Measurements from ENCODE around the gene ZNF831. TPM values are rescaled to one million over a fixed set of nuclear protein-coding genes. Genes with fewer than 3 reads are reported as not detected.

ZNF831 gene
- polyA plus RNA-seq, 1 donor, result 0.20 TPM

DNA sequence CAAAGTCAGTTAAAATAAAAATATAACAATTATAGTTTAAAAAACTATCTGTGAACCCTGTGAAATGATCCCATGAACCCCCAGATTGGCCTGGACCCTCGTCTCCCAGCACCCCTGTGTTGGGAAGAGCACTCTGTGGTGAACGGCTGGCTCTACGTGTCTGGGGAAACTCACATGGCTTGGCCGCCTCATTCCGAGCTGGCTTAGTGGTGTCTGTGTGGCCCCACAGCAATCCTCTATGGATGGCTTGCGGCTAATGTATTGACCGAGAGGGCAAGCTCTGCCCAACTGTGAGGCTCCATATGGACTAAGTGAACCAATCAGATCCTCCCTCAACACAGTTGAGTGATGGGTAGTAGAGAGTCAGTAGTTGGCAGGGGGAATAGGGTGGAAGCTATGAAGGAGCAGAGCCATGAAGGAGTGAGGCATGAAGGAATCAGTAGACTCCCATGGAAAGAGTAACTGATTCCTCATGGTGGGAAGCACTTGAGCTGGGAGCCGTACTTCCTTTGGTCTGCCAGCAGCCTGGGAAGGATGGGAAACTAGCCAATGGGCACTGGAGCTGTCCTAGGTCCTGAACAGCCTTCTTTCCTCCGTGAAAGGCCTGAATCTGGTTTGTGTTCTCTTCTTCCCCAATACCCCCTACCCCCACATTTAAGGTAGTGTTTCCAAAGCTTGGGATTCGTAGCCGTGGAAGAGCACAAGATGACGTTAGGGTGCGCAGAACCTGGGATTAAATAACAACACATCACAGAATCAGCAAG is 21.6 kb upstream of the ZNF831 start:
- DNase-seq (ENCODE audit: low read depth), result no peak

DNA sequence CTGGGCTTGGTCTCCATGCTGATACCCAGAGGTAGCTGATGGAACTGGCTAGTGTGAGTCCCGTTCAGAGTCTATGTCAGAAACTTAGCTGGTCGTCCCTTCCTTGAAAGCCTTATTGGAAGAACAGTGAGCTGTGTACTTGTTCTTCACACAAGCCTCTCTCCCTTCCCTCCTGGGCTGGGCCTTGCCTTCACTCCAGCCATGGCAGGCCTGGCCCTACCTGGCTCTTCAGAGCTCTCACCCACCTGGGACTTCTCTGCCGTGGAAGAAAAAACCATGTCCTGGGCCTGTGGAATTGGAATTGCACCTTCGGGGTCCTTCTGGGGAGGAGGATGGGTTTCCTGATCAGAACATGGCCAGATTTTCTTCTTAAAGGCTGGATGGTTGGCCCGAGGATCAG is 20.3 kb upstream of the ZNF831 start:
- no peak for DNase-seq (ENCODE audit: low read depth)

DNA sequence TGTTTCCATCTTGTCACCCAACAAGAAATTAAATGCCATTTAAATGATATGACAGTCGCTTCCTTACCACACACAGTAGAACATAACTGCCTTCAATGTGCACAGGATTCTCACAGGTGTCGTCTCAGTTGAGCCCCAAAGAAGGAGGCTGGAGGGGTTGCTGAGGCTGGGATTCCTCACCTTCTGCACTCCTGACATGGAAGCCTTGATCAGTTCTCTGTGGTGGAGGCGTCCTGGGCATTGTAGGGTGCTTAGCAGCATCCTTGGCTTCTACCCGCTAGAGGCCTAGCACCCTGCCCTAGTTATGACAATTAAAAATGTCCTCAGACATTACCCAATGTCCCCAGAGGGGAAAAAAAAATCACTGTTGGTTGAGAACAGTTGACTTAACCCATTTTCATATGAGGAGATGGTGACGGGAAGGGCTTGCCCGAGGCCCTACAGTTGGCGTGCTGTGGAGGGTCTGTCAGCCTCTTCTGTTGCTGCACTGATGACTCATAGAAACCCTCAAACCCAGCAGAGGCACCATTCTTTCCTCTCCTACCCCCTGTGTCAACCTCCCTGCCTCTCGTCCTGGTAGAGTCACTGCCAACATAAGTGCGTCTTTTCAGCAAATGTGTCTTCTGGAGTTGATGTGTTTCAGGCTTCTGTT is 19.3 kb upstream of the ZNF831 start:
- DNase-seq (ENCODE audit: low read depth), result no peak

DNA sequence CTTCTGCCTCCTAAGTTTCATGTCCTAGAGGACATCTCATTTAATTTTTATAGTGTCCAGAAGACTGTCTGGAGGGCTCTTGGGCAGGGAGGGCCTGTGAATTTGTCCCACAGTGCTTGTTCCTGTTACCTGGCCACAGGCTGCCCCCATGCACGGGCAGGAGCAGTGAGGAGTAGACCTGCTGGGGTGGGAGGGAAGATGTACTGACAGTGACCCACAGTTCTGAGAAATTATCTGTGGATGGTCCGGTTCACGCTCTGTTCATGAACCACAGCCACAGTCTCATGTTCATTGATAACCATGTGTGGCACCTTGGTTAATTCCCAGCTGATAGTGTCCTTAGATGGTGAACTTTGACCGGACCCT is 18.8 kb upstream of the ZNF831 start:
- no peak for DNase-seq (ENCODE audit: low read depth)

DNA sequence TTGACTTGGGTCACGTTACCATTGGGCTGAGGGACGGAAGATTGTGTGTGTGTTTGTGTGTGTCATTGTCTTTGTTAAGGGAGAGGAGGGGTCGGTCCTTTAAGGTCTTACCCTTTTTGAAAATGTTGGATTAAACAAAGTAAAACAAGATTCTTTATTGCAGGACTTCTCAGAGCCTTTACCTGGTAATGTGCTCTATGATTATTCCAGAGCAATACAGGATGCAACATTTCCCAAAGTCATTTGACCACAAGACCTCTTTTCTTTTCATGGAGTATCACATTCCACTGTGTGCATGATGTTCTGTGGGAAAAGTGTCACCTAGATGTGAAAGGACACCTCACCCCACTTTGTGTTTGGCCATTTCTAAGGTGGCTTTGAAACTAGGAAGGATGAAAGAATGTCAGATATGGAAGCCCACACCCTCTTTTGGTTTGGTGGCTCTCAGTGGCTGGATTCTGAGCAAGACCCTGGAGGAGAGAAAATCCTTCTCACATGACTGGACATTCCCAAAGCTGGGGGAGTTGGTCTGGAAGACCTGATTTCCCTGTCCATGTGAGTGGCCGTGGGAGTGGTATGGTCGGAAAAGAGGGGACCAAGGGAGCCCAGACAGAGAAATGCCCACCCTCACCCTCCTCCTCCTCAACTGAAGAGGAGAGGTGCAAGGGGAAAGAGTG is 18.2 kb upstream of the ZNF831 start:
- no peak for DNase-seq (ENCODE audit: low read depth)

DNA sequence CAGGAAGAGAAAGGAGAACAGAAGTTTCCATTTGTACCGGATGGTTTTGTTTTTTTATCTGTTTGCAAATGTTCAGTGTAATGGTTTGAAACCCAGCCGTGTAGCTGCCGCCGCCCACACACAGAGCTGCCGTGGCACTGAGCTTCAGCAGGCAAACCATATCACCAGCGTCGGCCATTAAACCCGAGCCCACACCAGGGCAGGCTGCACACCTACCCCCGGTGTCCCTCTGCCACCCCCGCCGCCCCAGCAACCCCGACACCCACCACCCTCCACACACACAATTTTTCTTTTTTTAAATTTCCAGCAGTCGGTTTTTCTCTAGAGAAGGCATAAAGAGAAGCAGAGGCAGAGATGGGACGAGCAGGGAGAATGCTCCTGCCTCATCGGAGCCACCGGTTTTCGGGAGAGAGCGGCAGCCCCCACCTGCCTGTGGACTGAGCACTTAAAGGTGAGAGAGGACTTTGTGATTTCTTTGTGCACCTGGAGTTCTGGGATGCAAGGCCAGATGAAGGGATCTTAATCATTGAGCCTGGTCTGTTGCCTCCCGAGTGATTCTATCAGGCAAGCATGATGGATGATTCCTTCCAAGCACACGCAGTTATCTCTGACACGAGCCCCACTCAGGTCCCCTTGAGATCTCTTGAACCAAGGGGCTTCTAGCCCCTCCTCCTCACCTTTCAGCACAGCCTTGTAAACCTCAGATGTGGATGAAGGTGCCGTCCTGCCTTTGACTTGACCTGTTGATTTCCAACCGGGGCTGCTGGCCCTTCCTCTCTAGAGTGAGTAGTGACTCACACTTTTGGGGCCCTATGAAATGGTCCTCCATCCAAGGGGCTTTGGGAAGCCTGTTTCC is 17.5 kb upstream of the ZNF831 start:
- no peak for DNase-seq (ENCODE audit: low read depth)

DNA sequence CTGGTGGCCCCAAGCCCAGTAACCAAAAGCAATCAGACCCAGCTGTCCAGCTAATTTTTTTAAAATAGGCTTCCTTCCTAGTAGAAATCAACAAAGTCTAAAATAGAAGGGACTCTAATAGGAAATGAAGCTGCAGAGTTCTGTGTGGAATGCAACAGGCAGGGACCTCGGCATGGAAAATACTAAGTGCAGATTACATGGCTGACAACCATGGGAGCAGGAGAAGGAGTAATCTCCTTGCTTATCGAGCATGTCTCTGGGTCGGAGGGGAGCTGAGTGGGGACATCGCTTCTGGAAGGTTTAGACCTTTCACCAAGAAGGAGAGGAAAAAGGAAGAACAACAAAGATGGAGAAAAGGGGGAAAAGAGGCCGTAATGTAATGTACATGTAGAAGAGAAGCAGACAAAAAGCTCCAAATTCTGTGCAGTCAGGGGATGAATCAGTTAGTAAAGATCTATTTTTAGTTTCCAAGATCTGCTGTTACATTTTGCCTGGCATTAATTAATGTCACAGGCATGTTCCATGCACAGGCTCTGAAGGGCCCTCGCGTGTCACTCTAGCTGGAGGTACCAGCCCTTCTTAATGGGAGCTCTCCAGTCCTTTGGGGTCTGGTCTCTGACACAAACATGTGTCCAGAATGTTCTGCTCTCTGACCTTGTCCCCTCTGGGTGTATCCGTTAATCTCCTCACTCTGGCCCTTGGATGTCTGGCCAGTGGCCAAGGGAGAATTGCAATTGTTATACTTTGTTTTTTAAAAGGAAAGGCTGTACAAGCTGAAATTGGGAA is 16.6 kb upstream of the ZNF831 start:
- DNase-seq (ENCODE audit: low read depth), result no peak

DNA sequence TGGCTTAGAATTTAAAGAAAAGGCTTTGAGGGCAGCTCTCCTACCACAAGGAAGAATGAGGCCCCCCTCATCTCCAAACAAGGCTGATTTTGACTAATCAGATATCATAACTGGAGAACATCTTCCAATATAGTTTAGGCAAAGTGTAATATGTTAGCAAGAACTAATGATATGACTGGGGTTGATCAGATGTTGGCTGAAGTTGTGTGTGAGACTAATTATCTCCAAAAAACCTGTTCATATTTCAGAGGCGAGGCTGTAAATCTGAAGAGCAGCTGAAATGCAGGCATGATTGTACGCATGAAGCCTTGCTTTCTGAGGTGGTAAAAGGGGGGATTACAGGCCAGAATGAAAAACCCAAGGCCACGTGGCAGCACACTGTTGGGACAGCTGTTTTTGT is 16.0 kb upstream of the ZNF831 start:
- no peak for DNase-seq (ENCODE audit: low read depth)

DNA sequence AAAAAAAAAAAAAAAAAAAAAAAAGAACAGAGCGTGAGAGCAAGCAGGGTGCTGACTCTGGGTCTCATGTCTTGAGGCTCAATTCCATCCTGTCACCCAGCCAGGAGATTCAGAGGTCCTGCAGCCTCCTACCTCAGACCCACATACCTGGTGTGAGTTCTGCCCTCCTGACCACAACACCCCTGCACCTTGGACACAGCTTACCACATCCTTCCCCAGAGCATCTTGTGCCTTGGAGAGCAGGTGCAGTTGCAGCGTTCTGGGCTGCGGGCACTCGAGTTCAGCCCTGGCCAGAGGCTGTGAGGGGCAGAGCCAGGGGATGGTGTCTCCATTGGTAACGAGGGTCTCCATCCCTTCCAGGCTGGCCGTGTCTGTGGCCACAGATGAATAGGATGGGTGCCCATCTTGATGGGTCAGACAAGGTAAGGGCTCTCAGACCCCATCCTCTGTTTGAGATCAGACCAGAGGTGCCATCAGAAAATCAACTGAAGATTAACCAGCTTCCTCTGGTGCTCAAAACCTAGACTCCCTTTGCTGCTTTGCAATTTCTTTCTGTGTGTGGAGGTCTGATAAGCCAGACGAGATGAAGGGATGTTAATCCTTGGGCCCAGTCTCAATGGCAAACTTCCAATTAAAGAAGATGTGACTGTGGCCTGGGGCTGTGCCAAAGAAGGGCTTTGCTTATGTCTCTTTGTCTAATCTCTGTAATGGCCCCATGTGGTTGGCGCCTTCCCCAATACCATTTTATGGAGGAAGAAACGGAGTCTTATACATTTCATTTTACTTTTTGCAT is 14.7 kb upstream of the ZNF831 start:
- no peak for DNase-seq (ENCODE audit: low read depth)

DNA sequence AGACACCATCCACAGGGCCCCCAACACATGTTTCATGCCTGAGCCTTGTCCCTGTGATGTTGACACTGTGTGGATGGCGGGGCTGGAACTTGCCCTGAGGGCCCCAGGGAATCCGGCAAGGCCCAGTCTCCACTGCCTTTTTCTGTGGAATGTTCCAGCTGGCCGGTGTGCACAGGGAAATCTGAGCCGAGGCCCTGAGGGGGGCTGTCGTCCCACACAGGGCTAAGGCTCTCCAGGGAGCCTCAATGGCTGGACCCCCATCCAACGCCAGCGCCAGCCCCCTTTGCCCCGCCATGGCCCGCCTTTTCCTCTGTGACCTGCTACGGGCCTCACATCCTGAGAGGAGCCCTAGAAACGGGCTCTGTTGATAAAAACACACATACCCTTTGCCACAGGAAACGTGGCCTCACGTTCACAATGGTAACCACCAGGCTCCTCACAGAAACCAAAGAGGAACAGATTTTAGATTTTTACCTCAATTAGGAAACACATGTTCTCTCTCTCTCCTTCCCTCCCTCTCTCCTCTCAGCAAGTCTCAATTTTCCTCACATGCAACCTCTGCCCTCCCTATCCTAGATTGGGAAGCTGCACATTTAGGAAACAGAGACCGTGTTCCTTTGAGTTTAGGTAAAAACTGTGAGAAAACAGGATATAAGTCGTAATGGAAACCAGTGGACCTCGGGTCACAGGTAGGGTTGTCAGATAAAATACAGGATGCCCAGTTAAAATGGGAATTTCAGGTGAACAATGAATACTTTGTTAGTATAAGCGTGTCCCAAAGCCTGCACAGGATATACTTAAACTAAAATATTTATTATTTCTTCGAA is 13.7 kb upstream of the ZNF831 start:
- no peak for DNase-seq (ENCODE audit: low read depth)

DNA sequence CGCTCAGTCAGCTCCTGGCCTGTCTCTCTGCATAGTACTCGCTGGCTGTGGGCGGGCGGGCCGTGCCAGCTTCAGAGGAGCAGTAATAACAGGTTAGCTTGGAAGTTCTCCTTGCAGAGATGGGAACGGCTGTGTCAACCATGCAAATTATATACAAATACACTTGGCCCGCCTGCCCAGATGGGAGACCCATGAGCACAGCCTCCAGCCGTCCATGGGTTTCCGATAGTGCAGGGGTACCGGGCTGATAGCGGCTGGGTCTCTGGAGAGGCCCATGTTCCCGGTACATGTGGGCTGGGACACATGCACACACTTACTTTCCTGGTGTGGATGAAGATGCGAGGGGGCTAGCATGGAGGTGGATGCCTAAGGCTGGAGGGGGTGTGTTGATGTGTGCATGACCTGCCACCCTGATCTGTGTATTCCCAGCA is 12.8 kb upstream of the ZNF831 start:
- DNase-seq (ENCODE audit: low read depth), result no peak

DNA sequence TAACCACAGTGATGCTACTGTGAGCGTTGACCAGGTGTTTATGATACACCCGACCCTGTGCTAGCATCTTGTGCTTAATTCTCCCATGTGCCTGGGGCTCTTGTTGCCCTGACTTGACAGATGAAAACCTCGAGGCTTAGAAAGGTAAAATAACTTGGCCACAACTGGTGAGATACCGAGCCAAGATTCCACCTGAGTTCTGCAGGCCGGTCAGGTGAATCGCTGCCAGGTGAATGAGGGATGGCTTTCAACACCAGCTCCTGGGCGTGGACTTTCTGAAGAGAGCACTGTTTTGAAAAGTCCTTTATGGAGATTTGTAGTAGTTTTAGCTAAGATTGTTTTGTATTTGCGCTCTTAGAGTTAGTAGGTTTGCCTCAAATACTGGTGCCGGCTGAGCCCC is 12.2 kb upstream of the ZNF831 start:
- DNase-seq (ENCODE audit: low read depth), result no peak

DNA sequence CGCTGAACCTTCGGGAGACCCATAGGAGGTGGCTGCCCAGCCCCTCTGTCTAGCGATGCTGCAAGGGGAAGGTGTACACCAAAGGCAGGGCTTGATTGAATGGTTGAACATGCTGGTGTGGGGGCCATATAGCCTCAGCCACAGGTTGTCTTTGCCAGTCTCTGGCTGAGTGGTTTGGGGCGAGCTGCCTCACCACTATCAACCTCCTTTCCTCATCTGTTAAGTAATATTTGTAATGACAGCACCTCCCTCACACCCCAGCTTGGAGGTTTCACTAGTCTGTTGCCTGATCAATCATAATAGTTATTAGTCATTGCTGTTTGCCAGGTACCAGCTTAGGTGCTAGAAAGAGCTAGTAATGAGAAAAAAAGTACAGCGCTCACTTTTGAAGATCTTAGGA is 11.8 kb upstream of the ZNF831 start:
- no peak for DNase-seq (ENCODE audit: low read depth)

DNA sequence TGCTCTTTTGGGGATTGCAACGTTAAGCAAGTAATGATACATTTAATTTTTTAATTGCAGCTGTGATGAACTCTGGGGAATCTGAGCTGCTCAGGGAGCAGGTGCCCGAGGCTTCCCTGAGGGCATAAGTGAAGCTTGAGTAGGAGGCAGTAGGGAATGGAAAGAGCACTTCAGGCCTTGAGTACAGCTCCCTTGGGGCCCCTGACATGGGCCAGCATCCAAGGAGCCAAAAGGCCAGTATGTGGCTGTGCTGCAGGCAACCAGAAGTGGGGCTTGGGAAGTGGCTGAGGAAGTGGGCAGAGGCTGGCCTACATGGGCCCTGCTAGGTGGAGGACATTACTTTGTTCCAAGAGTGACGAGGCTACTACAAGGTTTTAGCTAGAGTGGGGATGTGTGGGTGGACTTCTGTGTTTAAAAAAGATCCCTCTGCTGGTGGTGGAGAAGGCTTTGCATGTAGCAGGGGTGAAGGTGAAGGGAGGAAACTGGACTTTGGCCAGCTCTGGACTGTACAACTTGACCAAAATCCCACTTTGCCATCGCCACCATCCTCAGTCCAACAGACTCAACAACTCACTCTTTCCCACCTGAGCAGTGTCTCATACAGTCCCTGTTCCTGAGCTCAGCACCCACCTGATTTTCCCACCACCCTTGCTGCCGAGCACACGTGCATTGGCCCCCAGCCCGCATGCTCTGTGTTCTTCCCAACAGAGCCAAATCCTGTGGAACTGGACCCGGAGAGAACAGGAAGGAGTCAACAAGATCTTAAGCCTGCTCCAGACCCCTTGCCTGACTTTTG is 10.9 kb upstream of the ZNF831 start:
- no peak for DNase-seq (ENCODE audit: low read depth)

DNA sequence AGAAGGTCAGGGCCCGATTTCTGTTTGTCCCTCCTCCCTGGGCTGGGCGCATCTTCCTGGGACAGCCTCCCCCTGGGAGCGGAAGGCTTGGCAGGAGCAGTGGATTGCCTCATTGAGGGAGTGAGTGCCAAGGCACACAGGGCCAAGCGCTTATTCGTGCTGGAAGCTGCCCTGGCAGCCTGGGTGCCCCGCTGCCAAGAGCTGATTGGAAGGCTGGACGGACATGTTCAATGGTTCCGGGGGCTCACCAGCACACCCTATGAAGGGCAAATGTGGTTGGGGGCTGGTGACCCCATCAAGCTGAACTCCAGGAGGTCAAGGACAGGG is 10.3 kb upstream of the ZNF831 start:
- no peak for DNase-seq (ENCODE audit: low read depth)

DNA sequence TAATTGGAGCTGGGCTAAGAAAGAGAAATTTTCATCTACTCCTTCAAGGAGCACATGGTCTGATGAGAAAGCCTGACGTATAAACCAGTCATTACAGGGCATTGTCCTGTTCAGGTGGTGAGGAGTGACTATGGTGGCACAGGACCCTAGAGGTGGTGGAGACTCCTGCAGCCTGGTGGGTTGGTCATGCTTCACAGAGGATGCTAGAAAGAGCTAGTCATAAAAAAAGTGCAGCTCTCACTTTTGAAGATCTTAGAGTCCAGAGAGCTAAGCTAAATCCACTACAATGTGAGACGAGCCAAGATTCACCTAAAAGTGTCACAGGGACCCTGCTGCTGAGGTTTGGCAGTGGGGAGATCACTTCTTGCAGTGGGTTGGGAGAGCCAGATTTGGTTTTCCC is 9.8 kb upstream of the ZNF831 start:
- no peak for DNase-seq (ENCODE audit: low read depth)

DNA sequence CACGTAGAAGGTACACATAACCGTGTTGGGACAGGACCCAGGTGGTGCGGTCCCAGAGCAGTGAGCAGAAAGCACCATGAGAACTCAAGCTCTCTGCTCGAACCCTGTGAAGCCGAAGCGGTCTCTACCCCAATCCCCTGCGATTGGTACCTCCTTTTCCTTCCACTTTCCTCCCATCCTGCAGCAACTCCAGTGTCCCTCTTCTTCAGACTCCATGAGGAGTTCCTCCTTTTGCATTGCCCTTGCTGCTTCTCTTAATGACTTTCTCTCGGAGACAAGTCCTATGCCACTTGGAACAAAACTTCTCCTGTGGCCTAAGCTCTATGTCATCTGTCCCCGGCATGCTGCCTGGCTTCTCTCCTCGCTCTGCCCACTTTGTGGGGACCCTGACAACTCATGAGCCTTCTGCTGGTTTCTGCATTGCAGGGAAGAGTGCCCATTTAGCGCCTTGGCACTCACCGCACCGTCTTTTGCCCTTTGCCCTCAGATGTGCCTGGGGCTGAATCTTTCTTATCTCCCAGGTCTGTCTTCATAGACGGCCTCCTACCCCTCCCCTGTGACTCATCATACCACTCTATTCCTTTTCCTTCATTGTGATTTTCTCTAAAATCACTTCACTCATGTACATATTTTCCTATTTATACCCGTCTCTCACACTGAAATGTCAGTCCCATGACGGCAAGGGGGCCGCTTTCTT is 9.2 kb upstream of the ZNF831 start:
- DNase-seq (ENCODE audit: low read depth), result no peak

DNA sequence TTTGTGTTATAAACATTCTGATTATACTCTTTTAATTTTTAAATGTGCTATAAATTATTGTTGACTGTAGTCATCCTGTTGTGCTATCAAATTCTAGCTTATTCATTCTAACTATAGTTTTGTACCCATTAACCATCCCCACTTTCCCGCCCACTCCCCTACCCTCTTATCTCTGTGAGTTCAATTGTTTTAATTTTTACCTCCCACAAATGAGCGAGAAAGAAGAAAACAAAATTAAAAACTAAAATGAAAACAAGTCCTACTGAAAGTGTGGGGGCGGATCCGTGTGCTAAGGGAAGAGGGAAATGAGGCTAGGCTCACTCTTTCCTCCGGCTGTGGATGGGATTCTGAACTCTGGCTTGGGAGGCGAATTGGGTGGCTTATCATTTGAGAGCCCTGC is 6.6 kb upstream of the ZNF831 start:
- DNase-seq (ENCODE audit: low read depth), result no peak
